OCI-LY3 (cell line): ENCODE data around the gene MTOR.

Experiments used
- CTCF ChIP-seq: fragments of 200-600, 300-600 bp; sonication (generic); IDR thresholded peaks from 2 replicates; pipeline ENCODE4 v1.5.1; 2014; ENCODE audit warnings: antibody characterized with exemption, low read length, low read depth
- EZH2phosphoT487 ChIP-seq: fragments of 200-600 bp; shearing (Covaris generic); IDR thresholded peaks from 2 replicates; pipeline ENCODE4 v1.6.1; 2018; ENCODE audit warnings: antibody characterized with exemption, mixed run types, low read depth

- TF ChIP-seq CTCF, result no peak
- TF ChIP-seq EZH2phosphoT487, result no peak
These were observed 47.5 kb downstream of the MTOR start for GRCh38 chr1:11214698-11215380.
